GM10266 (cell line): ENCODE data around the gene ANXA2.
A peak's percentile ranks its signal among the peaks of the same experiment; 100 is the strongest.

Source experiments
- DNase-seq: peaks from one replicate; pipeline ENCODE4 v3.0.0; 2012; ENCODE audit errors: extremely low spot score
- TF ChIP-seq, protein P1 (sequence below): IDR thresholded peaks from 2 replicates; pipeline ENCODE4 v1.5.1; 2012; ENCODE audit warnings: mild to moderate bottlenecking, low read depth; ENCODE audit not compliant: control insufficient read depth, insufficient read depth; ENCODE audit errors: missing control alignments

Gene ANXA2

DNA sequence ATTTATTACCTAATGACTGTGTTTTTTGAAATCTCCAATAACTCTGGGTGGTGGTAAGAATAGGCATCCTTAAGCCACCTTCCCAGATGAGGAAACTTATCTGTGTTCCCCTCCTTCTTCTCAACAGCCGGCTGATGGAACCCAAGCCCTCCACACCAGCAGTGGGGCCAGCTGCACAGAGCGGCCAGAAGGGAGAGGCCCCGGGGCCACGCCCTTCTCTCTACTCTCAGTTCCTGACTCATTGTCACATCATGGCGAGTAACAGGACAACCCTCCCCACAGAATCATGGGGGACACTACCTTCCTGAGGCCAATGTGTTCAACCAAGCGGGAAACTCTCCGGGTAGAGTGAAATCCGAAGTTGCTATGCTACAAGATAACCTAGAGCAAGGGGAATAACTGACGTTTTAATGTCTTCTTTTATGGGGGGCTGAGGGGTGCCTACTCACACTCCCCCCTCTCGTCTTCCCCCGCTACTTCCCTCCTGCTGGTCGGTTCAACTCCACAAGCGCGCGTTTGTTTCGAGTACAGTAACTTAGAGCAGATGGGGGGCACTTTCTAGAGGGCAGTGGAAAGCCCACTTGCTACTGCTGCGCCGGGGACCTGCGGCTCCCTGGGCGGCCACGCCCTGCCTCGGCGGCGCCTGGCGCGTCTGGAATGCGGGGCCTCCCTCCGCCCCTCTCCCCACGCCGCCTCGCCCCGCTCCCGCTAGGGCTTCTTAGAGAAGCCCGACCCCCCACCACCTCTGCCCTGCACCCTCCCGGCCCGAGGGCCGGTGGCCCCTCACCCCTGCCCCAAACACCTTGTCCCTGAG, 621 bp downstream of the ANXA2 start:
- DNase-seq = peak; percentile 87
- TF ChIP-seq, protein P1, sequence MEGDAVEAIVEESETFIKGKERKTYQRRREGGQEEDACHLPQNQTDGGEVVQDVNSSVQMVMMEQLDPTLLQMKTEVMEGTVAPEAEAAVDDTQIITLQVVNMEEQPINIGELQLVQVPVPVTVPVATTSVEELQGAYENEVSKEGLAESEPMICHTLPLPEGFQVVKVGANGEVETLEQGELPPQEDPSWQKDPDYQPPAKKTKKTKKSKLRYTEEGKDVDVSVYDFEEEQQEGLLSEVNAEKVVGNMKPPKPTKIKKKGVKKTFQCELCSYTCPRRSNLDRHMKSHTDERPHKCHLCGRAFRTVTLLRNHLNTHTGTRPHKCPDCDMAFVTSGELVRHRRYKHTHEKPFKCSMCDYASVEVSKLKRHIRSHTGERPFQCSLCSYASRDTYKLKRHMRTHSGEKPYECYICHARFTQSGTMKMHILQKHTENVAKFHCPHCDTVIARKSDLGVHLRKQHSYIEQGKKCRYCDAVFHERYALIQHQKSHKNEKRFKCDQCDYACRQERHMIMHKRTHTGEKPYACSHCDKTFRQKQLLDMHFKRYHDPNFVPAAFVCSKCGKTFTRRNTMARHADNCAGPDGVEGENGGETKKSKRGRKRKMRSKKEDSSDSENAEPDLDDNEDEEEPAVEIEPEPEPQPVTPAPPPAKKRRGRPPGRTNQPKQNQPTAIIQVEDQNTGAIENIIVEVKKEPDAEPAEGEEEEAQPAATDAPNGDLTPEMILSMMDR = peak; percentile 16

DNA sequence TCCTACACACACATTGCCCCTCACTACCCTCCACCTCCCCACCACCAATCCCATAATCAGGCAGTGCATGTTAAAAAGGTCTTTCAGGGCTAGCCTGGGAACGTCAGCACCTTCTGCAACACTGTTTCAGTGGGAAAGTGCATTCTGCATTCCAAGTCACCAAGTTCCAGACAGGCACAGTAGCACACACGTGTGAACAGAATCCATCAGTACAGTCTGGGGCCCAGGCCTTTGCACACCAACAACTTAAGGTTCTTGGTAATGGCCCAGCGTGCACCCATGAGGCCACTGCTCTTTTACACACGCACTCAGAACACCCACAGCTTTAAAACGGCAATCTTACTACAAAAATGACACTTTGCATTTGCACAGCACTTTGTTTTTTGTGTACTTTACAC, 1.2 kb downstream of the ANXA2 start:
- DNase-seq = no peak
- TF ChIP-seq, protein P1 = no peak

DNA sequence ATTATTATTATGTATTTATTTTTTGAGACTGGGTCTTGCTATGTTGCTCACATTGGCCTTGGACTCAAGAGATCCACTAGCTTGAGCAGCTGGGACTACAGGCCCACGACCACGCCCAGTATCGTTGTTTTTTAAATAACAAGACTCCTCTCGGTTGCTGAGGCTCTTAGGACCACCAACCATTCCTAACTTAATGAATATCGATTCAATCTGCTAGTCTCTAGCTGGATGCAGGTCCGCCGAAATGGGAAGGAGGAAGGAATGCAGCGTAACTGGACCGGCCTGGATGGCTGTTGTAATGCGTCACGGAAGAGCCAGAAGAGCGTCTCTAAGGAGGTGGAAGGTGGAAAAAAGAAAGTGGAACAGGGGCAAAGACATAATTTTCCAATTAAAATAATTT, 1.7 kb downstream of the ANXA2 start:
- TF ChIP-seq, protein P1 = no peak
- no peak for DNase-seq

DNA sequence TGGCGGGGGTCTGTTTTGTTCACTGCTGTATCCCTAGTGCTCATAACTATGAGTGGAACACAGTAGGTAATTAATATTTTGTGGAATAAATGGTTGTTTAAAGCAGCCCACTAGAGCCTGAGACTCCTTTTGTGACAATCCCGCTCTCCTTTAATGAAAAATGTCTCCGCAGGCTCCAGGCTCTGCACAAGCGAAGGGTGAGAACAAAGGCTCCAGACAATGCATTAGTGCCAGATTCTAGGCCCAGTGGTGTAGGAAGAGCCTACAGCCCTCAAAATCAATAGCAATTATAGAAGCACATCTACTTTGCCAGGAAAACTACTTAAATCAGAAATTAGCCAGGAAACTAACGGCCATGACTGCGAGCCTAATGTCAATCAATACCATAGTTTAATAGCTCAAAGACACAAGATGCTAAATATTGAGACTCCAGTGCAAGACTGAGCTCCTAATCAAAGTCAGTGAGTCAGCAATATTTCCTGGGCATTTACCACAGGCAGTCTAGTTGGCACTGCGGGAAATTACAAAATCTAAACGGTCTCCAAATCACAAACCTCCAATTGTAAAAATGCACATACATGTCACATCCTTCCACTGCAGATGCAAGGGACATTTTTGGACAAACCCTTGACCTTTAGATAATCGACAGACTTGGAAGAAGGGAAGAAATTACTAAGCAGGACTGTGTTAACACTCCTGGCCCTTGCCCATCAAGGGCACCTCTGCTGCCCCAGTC, 2.3 kb downstream of the ANXA2 start:
- DNase-seq = no peak
- TF ChIP-seq, protein P1 = no peak

DNA sequence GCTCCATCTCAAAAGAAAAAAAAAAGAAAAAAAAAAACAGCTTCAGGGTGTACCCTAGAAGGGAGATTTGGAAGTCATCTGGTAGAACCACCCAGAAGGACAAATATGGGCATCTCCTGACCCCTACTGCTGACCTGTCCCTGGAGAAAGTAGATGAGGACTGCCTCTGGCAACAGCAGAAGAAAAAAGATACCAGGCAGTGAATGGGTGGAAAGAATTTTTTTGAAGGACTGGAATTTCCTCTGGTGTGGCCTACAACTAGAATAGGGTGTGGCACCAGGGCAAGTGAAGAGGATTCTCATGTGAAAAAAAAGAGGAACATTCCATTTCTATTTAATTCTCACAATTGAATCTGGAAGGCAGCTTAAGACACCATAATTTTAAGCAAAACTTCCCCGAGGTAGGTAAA, 3.1 kb downstream of the ANXA2 start:
- DNase-seq = no peak

DNA sequence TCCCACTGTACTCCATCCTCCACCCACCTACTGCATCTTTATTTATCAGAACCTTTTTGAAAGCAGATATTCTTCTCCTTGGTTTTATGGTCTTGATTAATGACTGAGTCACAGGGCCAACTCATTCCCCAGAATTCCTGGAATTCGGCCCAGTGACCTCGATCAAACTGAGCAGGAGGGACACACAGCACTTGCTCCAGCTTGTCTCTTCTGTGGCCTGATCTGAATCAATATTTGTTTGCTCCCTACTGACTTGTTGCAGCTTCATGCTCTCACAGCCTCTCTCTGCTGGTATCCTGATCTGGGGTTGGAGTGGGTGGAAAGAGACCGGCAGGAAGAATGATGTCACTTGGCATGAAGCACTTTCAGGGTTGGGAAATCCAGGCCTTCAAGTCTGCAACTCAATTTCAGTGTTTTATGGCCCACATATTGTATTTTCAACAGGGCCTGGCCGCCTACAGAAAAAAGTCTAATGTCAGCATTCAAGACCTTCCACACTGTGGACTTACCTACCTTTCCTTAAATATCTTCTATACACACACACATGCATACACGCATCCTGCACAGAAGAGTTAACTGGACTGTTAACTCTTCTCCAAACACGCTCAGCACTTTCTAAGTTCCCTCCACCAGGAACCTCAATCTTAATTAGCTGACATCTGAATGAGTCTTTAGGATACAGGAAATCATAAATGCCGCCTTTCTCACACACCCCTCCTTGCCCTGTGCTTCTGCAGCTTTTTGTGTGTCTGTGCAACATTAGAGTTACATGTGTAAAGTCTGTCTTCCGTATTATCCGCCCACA, 4.6 kb downstream of the ANXA2 start:
- no peak for DNase-seq
- TF ChIP-seq, protein P1 = no peak

More for the DNA sequence above, 3.1 kb downstream of the ANXA2 start:
- TF ChIP-seq, protein P1 = no peak
